CD4-positive, alpha-beta T cell treated with Interferon alpha-2 for 1 hour (primary cell): Measurements from ENCODE around the gene PDLIM1.

Experiments
- DNase-seq, 2 donors: peaks; one replicate each; pipeline ENCODE4 v3.0.0-alpha.2; 2020 to 2022

Gene PDLIM1, protein sequence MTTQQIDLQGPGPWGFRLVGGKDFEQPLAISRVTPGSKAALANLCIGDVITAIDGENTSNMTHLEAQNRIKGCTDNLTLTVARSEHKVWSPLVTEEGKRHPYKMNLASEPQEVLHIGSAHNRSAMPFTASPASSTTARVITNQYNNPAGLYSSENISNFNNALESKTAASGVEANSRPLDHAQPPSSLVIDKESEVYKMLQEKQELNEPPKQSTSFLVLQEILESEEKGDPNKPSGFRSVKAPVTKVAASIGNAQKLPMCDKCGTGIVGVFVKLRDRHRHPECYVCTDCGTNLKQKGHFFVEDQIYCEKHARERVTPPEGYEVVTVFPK

GRCh38 chr10:95290461-95291364 is at the start of gene PDLIM1:
PDLIM1 (minus strand) TSS chr10:95291003; CDS start chr10:95290915, 88 bp downstream.
- peak; percentile 48 to 67 for DNase-seq

- DNase-seq, result no peak
Measured at GRCh38 chr10:95339863-95340262, 49.1 kb upstream of the PDLIM1 start.

GRCh38 chr10:95337423-95338160 is 46.8 kb upstream of the PDLIM1 start:
- DNase-seq, result no peak

DNA sequence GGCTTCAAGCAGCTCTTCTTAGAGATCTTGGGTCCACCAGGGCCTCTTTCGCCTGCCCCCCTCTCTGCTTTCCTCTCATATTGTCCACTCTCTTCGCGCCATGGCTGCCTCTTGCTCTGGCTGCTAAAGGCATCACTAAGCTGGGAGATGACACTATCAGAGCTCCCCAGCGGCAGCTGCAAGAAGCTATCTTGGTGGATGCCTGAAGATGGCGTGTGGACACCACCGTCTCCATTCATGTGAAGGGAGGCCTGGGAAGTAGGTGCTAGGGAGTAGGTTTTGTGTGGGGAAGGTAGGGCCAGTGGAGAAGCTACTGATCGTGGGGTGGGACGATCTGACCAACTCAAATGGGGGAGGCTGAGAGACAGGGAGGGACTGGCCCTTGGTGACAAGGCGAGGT is 45.9 kb upstream of the PDLIM1 start:
- DNase-seq, result no peak

DNA sequence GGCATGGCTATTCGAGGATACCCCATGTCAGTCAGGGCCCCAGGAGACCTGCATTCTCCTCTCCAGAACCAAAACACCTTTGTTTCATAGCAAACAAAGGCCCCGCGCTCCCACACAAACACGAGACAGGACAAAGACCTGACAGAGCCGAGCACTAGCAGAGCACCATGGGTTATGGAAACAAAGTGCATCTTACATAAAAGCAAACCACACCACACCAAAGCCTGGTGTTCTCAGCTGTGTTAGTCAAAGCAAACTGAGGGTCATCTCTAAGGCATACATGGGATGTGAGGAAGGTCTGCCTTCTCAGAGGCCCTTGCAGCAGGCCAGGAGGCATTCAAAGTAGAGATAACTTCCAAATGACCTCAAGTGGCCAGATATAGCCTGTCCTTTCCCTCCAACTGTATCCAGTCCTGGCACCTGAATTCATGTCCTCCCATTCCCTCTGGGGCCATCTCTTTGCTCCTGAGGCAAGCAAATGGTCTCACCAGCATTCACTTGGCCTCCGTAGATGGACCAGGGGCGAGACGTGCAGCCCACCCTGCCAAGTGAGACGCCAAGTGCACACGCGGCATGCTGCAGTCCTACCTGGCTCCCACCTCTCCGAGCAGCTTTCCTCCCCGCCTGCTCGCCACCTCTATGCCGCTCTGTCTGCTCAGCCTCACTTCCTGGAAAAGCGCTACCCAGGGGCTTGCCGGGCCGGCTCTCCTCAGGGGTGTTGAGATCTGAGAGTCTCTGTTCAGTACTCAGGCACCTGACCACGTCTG is 45.3 kb upstream of the PDLIM1 start:
- no peak for DNase-seq

DNA sequence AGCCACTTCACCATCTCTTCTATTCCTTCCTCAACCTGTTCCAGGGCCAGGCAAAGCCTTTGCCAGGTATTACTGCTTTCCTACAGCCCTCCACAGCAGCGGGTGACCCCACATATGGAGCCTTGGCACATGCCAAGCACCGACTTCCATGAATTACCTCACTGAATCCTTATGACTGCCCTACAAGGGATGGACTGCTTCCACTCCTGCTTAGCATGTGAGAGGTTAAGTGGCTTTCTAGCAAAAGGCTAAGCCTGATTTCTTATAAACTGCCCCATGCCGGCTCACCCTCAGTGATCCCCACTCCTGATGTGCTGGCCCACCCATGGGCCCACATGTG is 44.0 kb upstream of the PDLIM1 start:
- DNase-seq, result no peak

DNA sequence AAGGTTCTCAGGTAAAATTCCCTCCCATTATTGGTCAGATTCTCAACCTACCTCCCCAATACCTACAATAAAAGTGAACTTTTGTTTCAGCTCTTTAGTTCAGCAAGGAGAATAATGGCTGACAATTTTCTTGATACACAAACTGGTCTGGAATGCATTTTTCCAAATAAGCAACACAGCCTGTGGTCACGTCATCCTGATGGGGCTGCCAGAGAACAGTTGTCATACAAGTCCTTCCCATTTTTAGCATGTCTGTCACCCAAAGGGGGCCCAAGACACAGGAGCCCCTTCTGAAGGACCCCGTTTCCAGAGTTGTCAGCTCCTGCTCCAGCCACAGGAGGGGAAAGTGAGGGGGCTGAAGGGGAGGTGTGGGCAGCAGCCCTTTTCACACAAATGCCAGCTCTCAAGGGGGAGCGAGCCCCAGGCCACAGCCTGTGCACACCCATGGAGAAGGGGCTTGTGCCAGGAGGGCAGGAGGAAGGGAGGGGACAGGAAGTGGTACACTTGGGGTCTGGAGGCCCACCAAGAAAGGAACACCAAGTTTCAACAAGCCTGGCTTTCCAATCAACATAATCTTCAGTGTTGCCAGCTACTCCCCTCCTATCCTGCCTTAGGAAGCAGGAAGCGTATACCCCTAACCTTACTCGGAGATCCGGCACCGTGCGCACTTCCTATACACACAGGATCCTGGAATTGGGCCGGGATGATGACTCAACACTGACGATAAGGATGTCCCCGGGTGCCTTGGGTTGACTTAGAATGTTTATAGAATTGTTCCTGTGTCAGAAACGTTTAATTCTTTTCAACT is 43.4 kb upstream of the PDLIM1 start:
- no peak for DNase-seq

DNA sequence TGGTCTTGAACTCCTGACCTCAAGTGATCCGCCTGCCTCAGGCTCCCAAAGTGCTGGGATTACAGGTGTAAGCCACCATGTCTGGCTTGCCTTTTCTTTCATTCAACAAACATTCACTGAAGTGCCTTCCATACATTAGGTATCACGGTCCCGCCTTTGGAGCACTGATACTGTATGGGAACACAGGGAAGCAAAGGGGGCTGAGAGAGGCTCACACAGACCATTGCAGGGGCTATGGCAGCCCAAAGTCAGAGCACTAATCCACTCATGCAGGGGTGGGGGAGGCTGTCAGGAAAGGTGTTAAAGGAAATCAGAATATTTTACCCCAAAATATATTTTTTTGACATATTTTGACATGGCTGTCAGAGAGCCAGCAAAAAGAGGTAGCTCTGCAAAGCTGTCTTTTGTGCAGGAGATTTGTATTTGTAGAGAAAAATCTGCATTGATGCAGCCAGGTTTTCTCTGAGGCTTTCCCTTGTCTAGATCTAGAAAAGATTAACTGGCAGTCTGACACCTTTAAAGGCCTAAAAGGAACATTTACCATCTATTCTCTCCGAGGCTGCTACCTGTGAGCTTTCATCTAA is 42.0 kb upstream of the PDLIM1 start:
- no peak for DNase-seq

GRCh38 chr10:95331596-95332130 is 40.9 kb upstream of the PDLIM1 start:
- DNase-seq, result no peak

- DNase-seq, result no peak
Measured at GRCh38 chr10:95330966-95331453, 40.2 kb upstream of the PDLIM1 start.

- DNase-seq, result no peak
Measured at GRCh38 chr10:95329296-95329695, 38.5 kb upstream of the PDLIM1 start.

- no peak for DNase-seq
Measured at GRCh38 chr10:95328013-95328412, 37.2 kb upstream of the PDLIM1 start.

DNA sequence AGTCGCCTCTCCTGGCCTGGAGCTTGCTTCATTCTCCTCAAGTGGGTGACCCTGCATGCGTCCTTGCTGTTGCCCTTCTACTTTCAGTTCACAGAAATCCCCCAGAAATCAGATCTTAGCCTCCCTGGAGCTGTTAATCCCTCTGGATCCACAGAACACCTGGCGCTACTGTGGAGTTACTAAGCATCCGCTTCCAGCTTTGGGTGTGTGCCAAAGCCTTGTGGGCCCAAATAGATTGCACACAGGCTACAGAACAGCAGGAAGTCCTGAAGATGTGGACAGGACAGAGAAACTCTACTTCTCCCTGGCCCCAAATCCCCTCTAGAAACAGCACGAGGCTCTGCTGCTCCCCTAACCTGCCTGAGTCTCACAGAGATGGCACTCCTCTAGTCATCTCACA is 36.6 kb upstream of the PDLIM1 start:
- DNase-seq, result no peak

DNA sequence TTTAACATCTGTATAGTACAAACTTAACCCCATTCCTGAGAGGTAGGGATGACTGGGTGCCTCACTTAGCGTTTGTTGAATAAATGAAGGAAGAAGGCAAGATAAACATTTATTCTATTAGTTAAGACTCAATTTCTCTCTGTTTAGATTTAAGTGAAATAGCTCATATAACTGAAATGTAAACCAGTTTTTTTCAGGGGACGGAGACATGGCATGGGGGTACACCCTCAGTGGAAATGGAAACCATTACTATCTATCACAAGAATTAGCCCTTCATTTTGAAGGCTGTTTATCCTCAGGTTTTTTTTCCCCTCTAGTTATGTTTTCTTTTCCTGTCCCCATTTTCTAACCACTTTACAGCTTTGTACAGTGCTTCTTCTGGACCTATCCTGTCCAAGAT is 35.6 kb upstream of the PDLIM1 start:
- DNase-seq, result no peak

DNA sequence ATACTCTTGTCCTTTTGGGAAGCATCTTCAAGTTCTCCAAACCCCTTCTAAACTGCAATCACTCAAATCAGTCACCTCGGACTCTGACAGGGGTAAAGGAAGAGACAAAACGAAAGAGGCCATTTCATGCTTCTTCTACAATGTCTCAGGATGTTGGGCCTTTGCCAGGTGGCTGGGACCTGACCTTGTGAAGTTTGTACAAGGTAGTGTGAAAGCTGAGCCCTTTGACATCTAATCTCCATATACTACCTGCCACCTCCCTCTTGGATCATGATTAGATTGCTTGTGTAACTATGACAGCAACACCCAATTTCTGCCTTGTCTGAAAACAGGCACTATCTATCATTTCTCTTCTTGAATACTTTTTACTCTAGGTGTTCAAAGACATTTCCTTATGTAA is 35.1 kb upstream of the PDLIM1 start:
- DNase-seq, result no peak

GRCh38 chr10:95324436-95325268 is 33.8 kb upstream of the PDLIM1 start:
- no peak for DNase-seq

DNA sequence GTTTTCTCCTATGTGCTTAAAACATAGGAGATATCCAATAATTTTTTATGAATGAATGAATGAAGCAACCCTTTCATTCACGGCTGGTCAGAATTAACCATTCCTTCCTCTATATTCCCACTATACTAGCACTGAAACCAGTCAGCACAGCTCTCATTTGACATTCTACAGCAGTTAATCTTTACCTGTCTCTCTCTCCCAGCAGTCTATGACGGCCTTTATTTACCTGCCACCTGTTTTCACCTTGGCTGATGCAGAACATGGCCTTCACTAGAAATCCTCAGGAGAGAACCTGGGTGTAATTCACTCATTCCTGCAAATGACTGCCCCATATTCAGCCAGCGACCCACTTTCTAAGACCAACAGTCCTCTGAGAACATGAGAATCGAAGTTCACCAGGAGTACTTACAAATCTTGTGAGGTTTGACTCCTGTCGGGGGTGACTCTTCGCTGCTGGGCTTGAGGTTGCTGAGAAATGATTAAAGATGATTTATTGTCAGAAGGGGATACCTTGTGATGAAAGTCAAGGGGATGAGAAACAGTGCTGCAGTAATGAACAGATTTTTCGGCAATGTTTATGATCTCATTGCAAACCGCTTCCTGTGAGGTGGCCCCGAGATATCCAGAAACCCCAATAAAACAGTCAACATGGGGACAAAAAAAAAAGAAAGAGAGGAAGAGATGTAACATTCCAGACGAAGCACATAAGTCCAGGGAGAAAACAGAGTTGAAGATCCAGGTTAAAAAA is 30.9 kb upstream of the PDLIM1 start:
- DNase-seq, result no peak

DNA sequence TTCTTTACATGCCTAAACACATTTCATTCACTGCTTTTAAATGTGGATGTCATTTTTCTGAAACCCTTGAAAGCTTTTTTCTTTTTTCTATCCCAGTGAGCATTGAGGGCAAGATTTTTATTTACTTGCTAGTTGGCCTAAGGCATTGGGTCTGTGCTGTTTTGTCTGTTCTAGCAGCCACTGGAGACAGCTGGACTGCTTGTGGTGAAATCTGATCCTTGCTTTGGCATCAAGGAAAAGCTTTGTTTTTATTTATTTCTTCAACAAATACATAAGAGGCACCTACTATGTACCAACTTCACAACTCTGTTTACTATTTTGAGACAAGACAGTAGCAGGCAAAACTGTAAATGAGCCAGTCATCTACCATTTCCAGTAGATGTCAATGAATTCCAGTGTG is 28.4 kb upstream of the PDLIM1 start:
- no peak for DNase-seq

DNA sequence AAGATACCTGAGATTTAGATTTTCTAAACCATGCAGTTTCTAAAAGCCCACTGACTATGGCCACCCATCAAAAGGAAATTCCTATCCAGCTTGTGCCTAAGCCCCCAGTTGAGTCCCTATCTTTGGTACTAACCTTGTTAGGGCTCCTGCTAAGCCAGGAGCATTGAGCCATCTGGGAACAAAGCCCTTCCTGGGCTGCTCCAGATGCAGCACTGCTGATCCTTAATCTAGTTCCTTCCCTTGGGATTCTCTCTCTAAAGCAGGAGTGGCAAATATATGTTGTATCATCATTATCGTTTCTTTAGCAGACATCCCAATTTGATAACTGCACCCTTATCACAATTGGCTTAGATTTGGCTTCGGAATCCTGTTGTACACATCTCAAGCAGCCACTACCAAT is 24.7 kb upstream of the PDLIM1 start:
- DNase-seq, result no peak
